CD4-positive, alpha-beta T cell treated with Interleukin-10 for 1 hour (primary cell): ENCODE results near the gene CDH22.

Experiments
- DNase-seq: peaks from one replicate; pipeline ENCODE4 v3.0.0-alpha.2; 2020

The CDH22 gene

GRCh38 chr20:46265539-46265938 is 42.8 kb downstream of the CDH22 start:
- no peak for DNase-seq

- no peak for DNase-seq
These were observed 43.7 kb downstream of the CDH22 start for GRCh38 chr20:46264391-46265266.

GRCh38 chr20:46261456-46262253 is 46.6 kb downstream of the CDH22 start:
- no peak for DNase-seq

GRCh38 chr20:46260936-46261454 is 47.3 kb downstream of the CDH22 start:
- no peak for DNase-seq

- DNase-seq, result no peak
These were observed 47.8 kb downstream of the CDH22 start for GRCh38 chr20:46260480-46260879.

- DNase-seq, result no peak
These were observed 48.9 kb downstream of the CDH22 start for GRCh38 chr20:46259260-46259859.

- no peak for DNase-seq
These were observed 50.4 kb downstream of the CDH22 start for GRCh38 chr20:46257887-46258286.

GRCh38 chr20:46256293-46256692 is 52.0 kb downstream of the CDH22 start:
- no peak for DNase-seq

GRCh38 chr20:46255440-46256104 is 52.7 kb downstream of the CDH22 start:
- no peak for DNase-seq

GRCh38 chr20:46253391-46253790 is 54.9 kb downstream of the CDH22 start:
- DNase-seq, result no peak

- DNase-seq, result no peak
These were observed 55.8 kb downstream of the CDH22 start for GRCh38 chr20:46252352-46253091.

GRCh38 chr20:46251211-46251673 is 57.1 kb downstream of the CDH22 start:
- DNase-seq, result no peak

GRCh38 chr20:46250772-46251171 is 57.5 kb downstream of the CDH22 start:
- no peak for DNase-seq

GRCh38 chr20:46249671-46250070 is 58.6 kb downstream of the CDH22 start:
- no peak for DNase-seq

- no peak for DNase-seq
These were observed 61.7 kb downstream of the CDH22 start for GRCh38 chr20:46246559-46246958.

GRCh38 chr20:46243707-46244628 is 64.3 kb downstream of the CDH22 start:
- no peak for DNase-seq

GRCh38 chr20:46242390-46242789 is 65.9 kb downstream of the CDH22 start:
- no peak for DNase-seq

- no peak for DNase-seq
These were observed 67.4 kb downstream of the CDH22 start for GRCh38 chr20:46240881-46241280.

- DNase-seq, result no peak
These were observed 68.2 kb downstream of the CDH22 start for GRCh38 chr20:46240065-46240464.

GRCh38 chr20:46237736-46238135 is 70.6 kb downstream of the CDH22 start:
- no peak for DNase-seq

GRCh38 chr20:46237227-46237626 is 71.1 kb downstream of the CDH22 start:
- no peak for DNase-seq
